ENCODE data around the gene ACTL8.

DNA sequence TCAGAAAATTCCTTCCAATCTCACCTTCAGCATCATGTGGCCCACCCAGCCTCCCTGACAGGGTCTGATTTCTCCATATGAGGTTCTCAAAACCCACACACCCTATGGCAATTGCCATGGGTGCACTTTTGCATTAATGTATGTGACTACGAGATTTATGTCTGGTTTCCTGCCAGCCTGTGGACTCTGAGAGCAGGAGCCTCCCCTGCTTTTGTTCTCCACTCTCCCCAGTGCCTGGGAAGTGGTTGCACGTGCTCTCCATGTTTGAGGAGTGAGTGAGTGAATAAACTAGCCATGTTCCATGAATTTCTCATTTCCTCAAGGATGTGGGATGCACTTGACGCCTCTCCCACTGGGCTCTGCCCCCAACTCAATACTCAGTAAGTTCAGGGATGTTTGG is 91.2 kb downstream of the ACTL8 start:
- TF ChIP-seq, protein P1, sequence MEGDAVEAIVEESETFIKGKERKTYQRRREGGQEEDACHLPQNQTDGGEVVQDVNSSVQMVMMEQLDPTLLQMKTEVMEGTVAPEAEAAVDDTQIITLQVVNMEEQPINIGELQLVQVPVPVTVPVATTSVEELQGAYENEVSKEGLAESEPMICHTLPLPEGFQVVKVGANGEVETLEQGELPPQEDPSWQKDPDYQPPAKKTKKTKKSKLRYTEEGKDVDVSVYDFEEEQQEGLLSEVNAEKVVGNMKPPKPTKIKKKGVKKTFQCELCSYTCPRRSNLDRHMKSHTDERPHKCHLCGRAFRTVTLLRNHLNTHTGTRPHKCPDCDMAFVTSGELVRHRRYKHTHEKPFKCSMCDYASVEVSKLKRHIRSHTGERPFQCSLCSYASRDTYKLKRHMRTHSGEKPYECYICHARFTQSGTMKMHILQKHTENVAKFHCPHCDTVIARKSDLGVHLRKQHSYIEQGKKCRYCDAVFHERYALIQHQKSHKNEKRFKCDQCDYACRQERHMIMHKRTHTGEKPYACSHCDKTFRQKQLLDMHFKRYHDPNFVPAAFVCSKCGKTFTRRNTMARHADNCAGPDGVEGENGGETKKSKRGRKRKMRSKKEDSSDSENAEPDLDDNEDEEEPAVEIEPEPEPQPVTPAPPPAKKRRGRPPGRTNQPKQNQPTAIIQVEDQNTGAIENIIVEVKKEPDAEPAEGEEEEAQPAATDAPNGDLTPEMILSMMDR (IDR thresholded peaks at IDR 0.05; ENCODE audit: low read depth, low read length, poor library complexity, severe bottlenecking), result no peak
- TF ChIP-seq EZH2phosphoT487 (IDR thresholded peaks at IDR 0.05; ENCODE audit: borderline replicate concordance, low read length), result no peak
